Activated CD8-positive, alpha-beta memory T cell treated with anti-CD3 and anti-CD28 coated beads, Interleukin-2, amount 10 ng/mL, durations not matched to agents 7 days and 5 days (primary cell): ENCODE results near the gene EIF4EBP2. TPM values are rescaled to one million over a fixed set of nuclear protein-coding genes. Genes with fewer than 3 reads are reported as not detected.
A peak's percentile ranks its signal among the peaks of the same experiment; 100 is the strongest.

Experiments
- ATAC-seq: fragments of 150-1000 bp; cut with Tn5 transposase; one replicate; pipeline ENCODE4 v1.10.0; 2021; ENCODE audit warnings: moderate library complexity
- CTCF ChIA-PET: fragments of 350-600 bp; sonication (Branson Sonifier 250); formaldehyde crosslinking; loops from one replicate; lab custom pipeline; 2021; ENCODE audit warnings: antibody characterized with exemption; lab: Charles Lee
- DNase-seq: peaks from one replicate; pipeline ENCODE4 v3.0.0-alpha.2; 2020
- H3K27ac Mint-ChIP-seq: one replicate; pipeline ENCODE4 v1.8.0; 2021; ENCODE audit warnings: mild to moderate bottlenecking, mixed read lengths
- H3K27me3 Mint-ChIP-seq: one replicate; pipeline ENCODE4 v1.8.0; 2021; ENCODE audit warnings: mixed read lengths
- H3K36me3 Mint-ChIP-seq: one replicate; pipeline ENCODE4 v1.8.0; 2021; ENCODE audit warnings: mild to moderate bottlenecking, mixed read lengths
- H3K4me1 Mint-ChIP-seq: one replicate; pipeline ENCODE4 v1.8.0; 2021; ENCODE audit warnings: mixed read lengths
- H3K4me3 Mint-ChIP-seq: one replicate; pipeline ENCODE4 v1.8.0; 2021; ENCODE audit warnings: mild to moderate bottlenecking, moderate library complexity, mixed read lengths
- H3K9me3 Mint-ChIP-seq: one replicate; pipeline ENCODE4 v1.8.0; 2022; ENCODE audit warnings: low read depth, mixed read lengths
- total RNA-seq, 2 experiments: library from RNA; stranded (reverse); gene quantifications; one replicate each; pipeline ENCODE4 v1.2.3, GENCODE V29; 2021

EIF4EBP2 gene
- total RNA-seq, 2 experiments from 2014 or later: 37.8 to 51.7 TPM

DNA sequence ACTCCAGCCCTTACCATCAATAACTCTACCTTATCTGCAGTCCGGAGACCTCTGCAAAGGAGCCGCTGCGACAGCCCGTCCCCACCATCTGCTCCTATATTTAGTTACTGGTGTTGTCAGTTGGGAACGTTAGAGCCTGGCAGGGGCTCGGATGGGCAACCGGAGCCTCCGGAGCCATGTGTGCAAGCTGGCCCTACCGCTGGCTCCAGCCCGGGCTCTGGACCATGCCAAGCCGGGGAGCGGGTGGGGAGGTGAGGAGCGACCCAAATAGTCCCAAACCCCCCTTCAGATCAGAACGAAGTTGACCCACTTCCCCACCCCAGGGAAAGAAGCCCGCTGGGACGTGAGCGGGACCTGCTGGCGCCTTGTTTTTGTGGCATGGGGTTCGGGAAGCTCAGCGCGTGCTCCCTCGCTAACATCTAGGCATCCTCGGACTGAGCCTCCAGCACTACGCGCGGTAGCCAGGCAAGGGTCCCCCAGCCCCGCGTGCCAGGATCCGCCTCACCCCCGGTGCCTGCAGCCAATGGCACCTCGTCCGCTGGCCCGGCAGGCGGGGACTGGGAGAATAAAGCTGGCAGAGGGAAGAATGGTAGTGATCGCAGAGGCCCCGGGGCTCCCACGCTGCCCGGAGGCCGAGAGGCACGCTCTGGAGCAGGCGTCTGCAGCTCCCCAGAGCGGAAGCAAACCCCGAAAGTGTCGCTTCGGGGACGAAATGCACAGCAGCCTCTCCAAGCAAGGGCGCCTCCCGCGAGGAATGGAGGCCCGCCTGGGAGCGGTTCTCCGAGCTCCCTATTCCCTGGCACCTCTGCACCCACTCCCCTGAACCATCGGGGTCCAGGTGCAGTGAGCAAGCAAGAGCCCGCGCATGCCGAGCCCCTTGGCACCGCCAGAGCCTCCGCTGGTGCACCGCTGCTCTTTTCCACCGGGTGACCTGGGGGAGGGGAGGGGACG lies 22.2 kb upstream of the EIF4EBP2 start:
- Mint-ChIP-seq H3K36me3 (peaks cover 4% of the 10 kb centered on the region), H3K4me3 (peak overlapping the region; percentile 81), H3K27me3 (no peaks in the 10 kb centered on the region), H3K9me3 (no peaks in the 10 kb centered on the region), H3K27ac (peak overlapping the region; percentile 19), H3K4me1 (peaks cover 11% of the 10 kb centered on the region)
- DNase-seq (peak; percentile 65), ATAC-seq (peak; percentile 52)
- CTCF ChIA-PET: interaction anchor here (0.7 to 5.4 kb wide), 13 partner anchors 9 to 236 kb away, joined by 3 to 51 read pairs (median 5); partner anchors contain the start of genes EIF4EBP2 and TYSND1

DNA sequence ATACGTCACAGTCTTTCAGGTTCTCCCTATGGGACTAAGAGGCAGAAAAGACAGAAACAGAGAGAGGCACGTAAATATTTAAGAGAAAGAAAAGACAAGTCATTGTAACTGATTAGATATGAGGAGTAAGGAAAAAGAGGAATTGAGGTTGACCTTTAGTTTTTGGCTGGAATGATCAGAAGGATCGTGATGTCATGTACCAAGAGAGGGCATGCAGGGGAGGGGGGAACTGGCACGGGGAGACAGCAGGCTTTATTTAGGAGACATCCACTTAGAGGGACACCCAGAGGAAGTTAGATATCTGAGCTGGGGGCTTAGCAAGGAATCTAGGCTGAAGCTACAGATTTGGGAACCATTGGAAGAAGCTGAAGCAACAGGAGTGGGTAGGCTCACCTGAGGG lies 12.3 kb upstream of the EIF4EBP2 start:
- Mint-ChIP-seq H3K27me3 (peaks cover 25% of the 10 kb centered on the region), H3K27ac (no peak overlapping the region), H3K4me3 (no peak overlapping the region), H3K4me1 (peaks cover 6% of the 10 kb centered on the region), H3K36me3 (no peaks in the 10 kb centered on the region), H3K9me3 (no peaks in the 10 kb centered on the region)
- CTCF ChIA-PET: no interaction called here
- no peak for DNase-seq
- no peak for ATAC-seq

DNA sequence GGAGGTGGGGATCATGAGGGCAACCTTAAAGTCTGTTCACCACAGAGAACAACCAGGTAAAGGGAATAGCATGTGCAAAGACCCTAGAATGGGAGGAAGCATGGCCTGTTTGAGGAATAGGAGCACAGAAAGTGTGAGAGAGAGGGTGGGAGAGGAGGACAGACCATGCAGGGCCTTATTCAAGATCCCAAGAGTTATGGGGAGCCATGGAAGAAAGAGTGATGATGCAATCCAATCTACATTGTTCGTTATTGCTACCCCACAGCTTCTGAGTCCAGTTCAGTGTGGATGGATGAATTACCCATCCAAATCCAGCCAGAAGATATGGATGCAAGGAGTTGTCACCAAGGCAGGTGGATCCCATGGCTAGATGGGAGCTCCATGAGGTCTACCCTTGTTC lies 7.8 kb upstream of the EIF4EBP2 start:
- CTCF ChIA-PET: interaction anchor here (0.7 to 1.2 kb wide), 2 partner anchors 9 to 48 kb away, joined by 3 to 4 read pairs; no protein-coding TSS in a partner anchor
- Mint-ChIP-seq H3K27me3 (peaks cover 8% of the 10 kb centered on the region), H3K27ac (no peak overlapping the region), H3K36me3 (no peaks in the 10 kb centered on the region), H3K4me3 (no peak overlapping the region), H3K4me1 (no peaks in the 10 kb centered on the region), H3K9me3 (no peaks in the 10 kb centered on the region)
- ATAC-seq (no peak), DNase-seq (no peak)

DNA sequence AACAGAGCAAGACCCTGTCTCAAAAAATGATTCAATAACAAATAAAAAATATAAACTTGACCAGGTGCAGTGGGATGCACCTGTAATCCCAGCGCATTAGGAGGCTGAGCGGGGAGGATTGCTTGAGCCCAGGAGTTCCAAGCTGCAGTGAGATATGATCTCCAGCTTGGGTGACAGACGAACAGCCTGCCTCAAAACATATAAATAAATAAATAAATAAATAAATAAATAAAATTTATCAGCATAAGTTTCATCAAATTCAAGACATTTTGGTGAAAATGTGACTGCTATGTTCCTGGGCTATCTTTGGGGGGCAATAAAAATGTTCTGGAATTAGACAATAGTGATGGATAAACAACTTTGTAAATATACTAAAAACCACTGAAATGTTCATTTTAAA lies 4.8 kb upstream of the EIF4EBP2 start:
- CTCF ChIA-PET: interaction anchor here (0.6 kb wide), 1 partner anchor 169 kb away, joined by 3 read pairs; no protein-coding TSS in a partner anchor
- Mint-ChIP-seq H3K27me3 (no peaks in the 10 kb centered on the region), H3K9me3 (no peaks in the 10 kb centered on the region), H3K4me3 (no peak overlapping the region), H3K36me3 (no peaks in the 10 kb centered on the region), H3K27ac (no peak overlapping the region), H3K4me1 (peaks cover 7% of the 10 kb centered on the region)
- ATAC-seq: no peak
- DNase-seq: no peak

DNA sequence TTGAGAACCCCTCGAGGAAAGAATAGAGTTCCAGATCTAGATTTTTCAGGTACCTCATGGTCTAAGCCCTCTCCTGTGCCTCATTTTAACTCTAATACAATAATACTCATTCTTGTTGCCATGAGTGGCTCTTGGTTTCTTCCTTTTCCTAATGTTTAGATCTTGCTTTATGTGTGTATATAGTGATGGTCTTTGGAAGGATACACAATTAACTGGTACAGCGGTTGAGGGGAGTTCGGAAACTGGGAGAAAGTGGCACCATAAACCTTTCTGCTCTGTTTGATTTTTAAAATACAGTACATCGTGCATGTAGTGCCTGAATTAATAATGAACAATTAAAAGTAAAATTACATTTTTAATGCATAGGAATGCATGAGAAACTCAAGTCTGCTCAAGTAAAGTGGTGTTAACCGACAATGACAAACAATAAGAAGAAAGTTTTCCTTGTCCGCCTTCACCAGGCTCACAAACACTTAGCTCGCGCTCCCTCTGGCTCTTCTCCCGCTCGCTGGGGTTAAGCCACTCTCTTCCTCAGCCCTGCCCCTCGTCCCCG lies 386 bp upstream of the EIF4EBP2 start:
- peak overlapping the region; percentile 90 for H3K27ac Mint-ChIP-seq

DNA sequence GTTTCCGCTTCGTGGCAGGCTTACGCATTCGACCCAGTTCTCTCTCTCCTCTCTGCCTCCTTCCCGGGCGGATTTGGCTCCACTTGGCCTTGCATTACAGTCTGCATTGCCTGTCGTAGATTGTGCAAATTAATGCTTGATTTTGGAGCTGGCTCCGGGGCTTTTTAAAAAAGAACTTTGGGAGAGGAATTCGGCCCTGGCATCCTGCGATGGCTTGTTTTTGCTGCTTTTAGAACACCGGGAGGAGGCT lies 767 bp downstream of the EIF4EBP2 start:
- Mint-ChIP-seq H3K36me3 (peaks cover 19% of the 10 kb centered on the region), H3K9me3 (no peaks in the 10 kb centered on the region), H3K4me3 (peak overlapping the region; percentile 95), H3K4me1 (peaks cover 35% of the 10 kb centered on the region), H3K27me3 (no peaks in the 10 kb centered on the region), H3K27ac (peak overlapping the region; percentile 90)
- ATAC-seq (no peak), DNase-seq (no peak)
- CTCF ChIA-PET: interaction anchor here (0.7 to 4.5 kb wide), 11 partner anchors 17 to 1577 kb away, joined by 3 to 28 read pairs (median 4); partner anchors contain the start of genes LRRC20, SGPL1, STOX1 and TYSND1

More for the DNA sequence above, 386 bp upstream of the EIF4EBP2 start:
- H3K4me3 Mint-ChIP-seq: peak overlapping the region; percentile 95
- H3K9me3 Mint-ChIP-seq: no peaks in the 10 kb centered on the region
- CTCF ChIA-PET: interaction anchor here (0.8 to 4.5 kb wide), 7 partner anchors 9 to 257 kb away, joined by 3 to 28 read pairs (median 9); partner anchors contain the start of genes LRRC20 and TYSND1
- peaks cover 10% of the 10 kb centered on the region for H3K36me3 Mint-ChIP-seq
- ATAC-seq (no peak), DNase-seq (no peak)
- H3K27me3 Mint-ChIP-seq: no peaks in the 10 kb centered on the region
- H3K4me1 Mint-ChIP-seq: peaks cover 27% of the 10 kb centered on the region

DNA sequence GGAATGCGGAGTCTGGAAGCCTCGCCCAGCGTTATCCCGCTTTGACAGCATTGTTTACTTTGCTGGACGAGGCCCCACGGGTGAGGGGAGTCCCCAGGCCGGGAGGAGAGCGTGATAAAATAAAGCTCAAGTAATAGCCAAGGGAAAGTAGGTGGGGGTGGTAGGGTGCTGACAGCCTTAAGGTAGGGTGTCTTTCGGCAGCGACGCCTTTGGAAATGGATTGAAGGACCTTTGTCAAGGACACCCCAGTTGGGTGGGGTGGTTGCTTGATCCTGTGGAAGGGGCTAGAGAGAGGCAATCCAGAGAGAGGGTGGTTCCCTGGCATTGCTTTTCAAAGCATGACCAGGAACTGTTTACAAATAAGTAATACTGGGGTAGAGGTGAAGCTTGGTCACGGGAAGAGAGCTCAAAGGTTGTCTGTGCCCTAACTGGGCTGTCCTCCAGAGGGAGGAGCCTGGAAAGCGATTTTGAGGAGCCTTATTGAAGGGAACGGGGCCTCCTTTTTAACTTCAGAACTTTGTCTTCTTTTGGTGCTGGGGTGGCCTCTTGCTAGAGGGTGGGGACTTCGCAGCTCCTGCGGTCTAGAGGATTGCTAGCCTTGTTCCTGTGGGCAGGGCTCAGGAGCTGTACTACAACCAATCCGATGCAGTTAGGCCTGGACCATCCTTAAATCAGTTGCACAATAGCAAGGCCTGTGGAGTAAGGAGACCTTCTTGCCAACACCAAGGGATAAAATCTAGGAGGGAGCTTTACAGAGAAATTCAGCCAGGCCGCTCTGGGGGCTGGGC lies 1.3 kb downstream of the EIF4EBP2 start:
- ATAC-seq (peak; percentile 52), DNase-seq (peak; percentile 69)
- no peaks in the 10 kb centered on the region for H3K9me3 Mint-ChIP-seq
- no peaks in the 10 kb centered on the region for H3K27me3 Mint-ChIP-seq
- H3K4me3 Mint-ChIP-seq: peak overlapping the region; percentile 95
- peaks cover 36% of the 10 kb centered on the region for H3K4me1 Mint-ChIP-seq
- H3K36me3 Mint-ChIP-seq: peaks cover 20% of the 10 kb centered on the region
- peak overlapping the region; percentile 90 for H3K27ac Mint-ChIP-seq
- CTCF ChIA-PET: interaction anchor here (0.7 to 4.5 kb wide), 16 partner anchors 8 to 1578 kb away, joined by 3 to 28 read pairs (median 3); partner anchors contain the start of genes LRRC20, SGPL1, STOX1 and TYSND1

DNA sequence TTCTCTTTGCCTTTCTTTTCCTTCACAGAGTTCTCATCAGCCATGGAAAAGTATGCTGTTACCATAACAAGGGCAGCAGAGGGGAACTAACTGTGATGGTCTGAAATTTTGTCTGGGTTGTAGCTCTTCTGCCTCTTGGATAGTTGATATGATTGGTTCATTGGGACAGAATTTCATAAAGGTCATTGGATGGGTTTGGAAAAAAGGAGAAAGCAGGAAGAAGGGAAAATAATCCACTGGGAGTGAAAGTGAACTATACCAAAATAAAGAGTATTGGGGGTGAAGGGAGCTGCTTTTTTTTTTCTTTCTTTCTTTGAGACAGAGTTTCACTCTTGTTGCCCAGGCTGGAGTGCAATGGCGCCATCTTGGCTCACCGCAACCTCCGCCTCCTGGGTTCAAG lies 5.8 kb downstream of the EIF4EBP2 start:
- H3K36me3 Mint-ChIP-seq: peaks cover 35% of the 10 kb centered on the region
- no peak overlapping the region for H3K27ac Mint-ChIP-seq

DNA sequence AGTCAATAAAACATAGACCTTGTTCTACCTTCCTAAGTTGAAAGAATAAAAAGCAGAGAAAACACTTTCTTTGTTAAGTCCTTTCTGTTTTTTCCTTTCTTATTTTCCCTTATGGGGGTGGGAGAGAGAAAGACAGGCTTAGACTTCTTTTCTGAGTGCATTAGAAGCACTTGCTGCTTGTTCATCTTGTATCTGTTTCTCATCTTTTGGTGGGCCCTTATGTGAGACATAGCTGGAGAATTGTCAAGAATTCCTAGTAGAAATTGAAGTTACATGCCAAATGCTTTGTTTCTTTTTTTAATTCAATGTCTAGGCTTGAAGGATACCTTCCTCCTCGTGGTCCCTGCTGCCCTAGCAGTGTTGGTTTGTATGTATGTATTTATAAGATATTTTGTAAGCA lies 6.7 kb downstream of the EIF4EBP2 start:
- H3K36me3 Mint-ChIP-seq: peaks cover 40% of the 10 kb centered on the region
- DNase-seq (no peak), ATAC-seq (no peak)
- CTCF ChIA-PET: interaction anchor here (2.1 kb wide), 1 partner anchor 189 kb away, joined by 5 read pairs; no protein-coding TSS in a partner anchor
- no peak overlapping the region for H3K27ac Mint-ChIP-seq
- H3K27me3 Mint-ChIP-seq: no peaks in the 10 kb centered on the region
- H3K4me1 Mint-ChIP-seq: peaks cover 37% of the 10 kb centered on the region
- no peaks in the 10 kb centered on the region for H3K9me3 Mint-ChIP-seq
- H3K4me3 Mint-ChIP-seq: no peak overlapping the region

More for the DNA sequence above, 5.8 kb downstream of the EIF4EBP2 start:
- no peak for DNase-seq
- no peaks in the 10 kb centered on the region for H3K9me3 Mint-ChIP-seq
- peaks cover 36% of the 10 kb centered on the region for H3K4me1 Mint-ChIP-seq
- no peaks in the 10 kb centered on the region for H3K27me3 Mint-ChIP-seq
- no peak for ATAC-seq
- no peak overlapping the region for H3K4me3 Mint-ChIP-seq
- CTCF ChIA-PET: no interaction called here

DNA sequence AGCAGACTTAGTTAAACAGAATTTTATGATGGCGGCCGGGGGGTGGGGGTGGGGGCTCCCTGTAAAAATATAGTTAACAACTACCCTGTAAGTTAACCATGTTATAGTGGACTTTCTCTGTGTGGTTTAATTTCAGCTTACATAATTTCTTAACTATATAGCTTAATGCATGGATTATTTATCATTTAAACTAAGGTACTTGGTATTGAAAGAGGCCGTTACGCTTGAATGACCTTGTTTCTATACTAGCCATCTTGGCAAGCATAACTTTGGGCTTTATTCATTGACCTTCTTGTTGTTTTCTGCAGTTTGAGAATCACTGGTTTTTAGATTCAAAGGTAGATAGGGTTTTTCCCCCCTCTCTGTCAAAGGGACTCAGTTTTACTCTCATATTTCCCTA lies 8.4 kb downstream of the EIF4EBP2 start:
- Mint-ChIP-seq H3K27me3 (no peaks in the 10 kb centered on the region), H3K9me3 (no peaks in the 10 kb centered on the region), H3K36me3 (peaks cover 35% of the 10 kb centered on the region), H3K4me3 (no peak overlapping the region), H3K4me1 (peaks cover 39% of the 10 kb centered on the region), H3K27ac (no peak overlapping the region)
- CTCF ChIA-PET: interaction anchor here (0.7 to 2.1 kb wide), 3 partner anchors 9 to 191 kb away, joined by 3 to 5 read pairs (median 5); partner anchors contain the start of genes EIF4EBP2 and LRRC20
- no peak for ATAC-seq
- no peak for DNase-seq

DNA sequence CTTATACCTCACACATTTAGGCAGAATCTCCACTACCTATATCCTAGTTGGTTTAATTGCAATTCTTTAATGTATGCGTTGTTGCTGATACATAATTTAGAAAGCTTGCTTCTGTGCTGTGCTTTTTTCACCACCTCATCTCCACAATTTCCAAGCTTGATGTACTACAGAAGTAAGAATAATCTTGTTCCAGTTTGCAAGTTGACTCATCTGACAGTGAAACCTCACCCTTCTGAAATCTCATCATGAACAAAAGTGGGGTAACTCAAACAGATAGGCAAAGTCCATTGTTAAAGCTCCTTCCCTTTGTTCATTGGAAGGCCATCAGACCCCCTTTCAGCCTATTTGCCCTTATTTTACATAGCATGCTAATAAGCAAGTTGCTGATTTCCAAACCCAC lies 13.6 kb downstream of the EIF4EBP2 start:
- DNase-seq: no peak
- CTCF ChIA-PET: interaction anchor here (1.5 kb wide), 1 partner anchor 43 kb away, joined by 4 read pairs; no protein-coding TSS in a partner anchor
- no peak for ATAC-seq
- H3K36me3 Mint-ChIP-seq: peaks cover 30% of the 10 kb centered on the region
- H3K9me3 Mint-ChIP-seq: no peaks in the 10 kb centered on the region
- H3K27me3 Mint-ChIP-seq: no peaks in the 10 kb centered on the region
- peaks cover 29% of the 10 kb centered on the region for H3K4me1 Mint-ChIP-seq
- no peak overlapping the region for H3K4me3 Mint-ChIP-seq
- peak overlapping the region; percentile 12 for H3K27ac Mint-ChIP-seq

DNA sequence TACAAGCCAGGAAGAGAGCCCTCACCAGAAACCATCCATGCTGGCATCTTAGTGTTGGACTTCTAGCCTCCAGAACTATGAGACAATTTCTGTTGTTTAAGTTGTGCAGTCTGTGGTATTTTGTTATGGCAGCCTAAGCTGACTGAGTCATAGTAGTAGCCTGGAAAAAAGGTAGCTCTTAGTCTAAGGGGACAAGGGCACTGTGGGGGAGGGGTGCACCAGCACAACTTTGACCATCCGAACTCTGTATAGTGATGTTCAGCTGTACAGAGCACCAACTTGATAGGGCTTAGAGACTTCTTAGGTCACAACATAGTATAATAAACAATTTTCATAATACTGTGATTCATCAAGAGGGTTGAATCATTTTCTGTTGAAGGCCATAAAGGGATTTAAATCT lies 14.3 kb downstream of the EIF4EBP2 start:
- H3K36me3 Mint-ChIP-seq: peaks cover 33% of the 10 kb centered on the region

More for the DNA sequence above, 14.3 kb downstream of the EIF4EBP2 start:
- no peak overlapping the region for H3K4me3 Mint-ChIP-seq
- peak overlapping the region; percentile 33 for H3K27ac Mint-ChIP-seq
- ATAC-seq: no peak
- H3K27me3 Mint-ChIP-seq: no peaks in the 10 kb centered on the region
- no peaks in the 10 kb centered on the region for H3K9me3 Mint-ChIP-seq
- DNase-seq: no peak
- CTCF ChIA-PET: interaction anchor here (1.5 kb wide), 1 partner anchor 43 kb away, joined by 4 read pairs; no protein-coding TSS in a partner anchor
- H3K4me1 Mint-ChIP-seq: peaks cover 29% of the 10 kb centered on the region
